Activated CD4-positive, alpha-beta T cell treated with anti-CD3 and anti-CD28 coated beads, Interleukin-10, Interleukin-2, amounts not matched to agents 100 ng/mL and 50 ng/mL, durations not matched to agents 16 hours and 8 hours (primary cell): ENCODE measurements around the gene DNAJC2.

ENCODE experiments used
- DNase-seq: peaks from one replicate; pipeline ENCODE4 v3.0.0-alpha.2; 2020

DNAJC2 gene

DNA sequence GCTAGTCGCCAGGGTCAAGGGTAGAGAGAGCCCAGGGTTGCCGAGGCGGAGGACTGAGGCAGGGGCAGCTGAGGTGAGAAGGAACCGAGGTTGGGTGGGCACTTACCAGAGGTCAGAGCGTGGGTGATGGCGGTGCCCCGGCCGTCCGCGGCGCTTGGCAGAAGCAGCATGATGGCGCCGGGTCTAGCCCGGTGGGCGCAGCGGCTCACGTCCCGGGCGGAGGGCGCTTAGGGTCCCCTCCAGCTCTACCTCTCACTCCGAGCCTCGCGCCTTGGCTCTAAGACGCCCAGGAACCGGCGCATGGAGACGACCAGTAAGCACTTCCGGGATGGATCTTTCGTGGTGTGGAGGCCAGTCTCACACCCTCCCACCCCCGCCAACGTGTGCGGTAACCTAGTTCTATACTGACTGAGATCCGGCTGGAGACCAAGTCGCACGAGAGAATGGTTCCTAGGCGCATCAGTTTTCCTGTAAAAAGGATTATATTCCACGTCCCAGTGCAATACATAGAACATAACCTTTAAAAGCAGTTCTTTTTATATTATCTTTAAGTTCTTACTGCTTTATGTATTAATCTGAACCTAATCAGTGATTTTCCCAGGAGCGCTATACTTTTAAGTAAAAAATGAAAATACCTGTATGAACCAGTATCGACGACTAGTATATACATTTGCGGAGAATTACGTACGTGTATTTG lies at the start of gene DNAJC2:
Gene DNAJC2 (minus strand): TSS at position 315 of the 697 bp plus-strand sequence. CDS start 145 bp downstream, at position 170.
- peak; percentile 91 for DNase-seq

- DNase-seq, result no peak
Observed at GRCh38 chr7:103391976-103392375, 47.4 kb upstream of the DNAJC2 start.

DNA sequence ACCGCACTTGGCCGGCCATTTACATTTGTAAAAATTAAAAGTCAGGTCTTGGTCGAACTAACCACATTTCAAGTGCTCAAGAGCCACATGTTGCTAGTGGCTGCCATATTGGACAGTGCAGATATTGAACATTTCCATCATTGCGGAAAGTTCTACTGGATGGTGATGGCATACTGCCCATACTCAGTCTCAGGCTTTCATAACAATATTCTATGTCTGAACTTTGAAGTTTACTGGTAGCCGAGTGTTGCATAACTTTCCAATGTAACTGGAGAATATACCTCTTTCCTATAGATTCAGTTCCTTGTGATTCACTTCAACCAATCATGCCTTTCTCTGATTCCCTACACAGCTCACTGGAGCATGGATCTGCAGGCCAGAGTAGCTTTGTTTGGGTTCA lies 46.6 kb upstream of the DNAJC2 start:
- no peak for DNase-seq

- no peak for DNase-seq
Observed at GRCh38 chr7:103389263-103389662, 44.7 kb upstream of the DNAJC2 start.

GRCh38 chr7:103388469-103389140 lies 44.0 kb upstream of the DNAJC2 start:
- no peak for DNase-seq

DNA sequence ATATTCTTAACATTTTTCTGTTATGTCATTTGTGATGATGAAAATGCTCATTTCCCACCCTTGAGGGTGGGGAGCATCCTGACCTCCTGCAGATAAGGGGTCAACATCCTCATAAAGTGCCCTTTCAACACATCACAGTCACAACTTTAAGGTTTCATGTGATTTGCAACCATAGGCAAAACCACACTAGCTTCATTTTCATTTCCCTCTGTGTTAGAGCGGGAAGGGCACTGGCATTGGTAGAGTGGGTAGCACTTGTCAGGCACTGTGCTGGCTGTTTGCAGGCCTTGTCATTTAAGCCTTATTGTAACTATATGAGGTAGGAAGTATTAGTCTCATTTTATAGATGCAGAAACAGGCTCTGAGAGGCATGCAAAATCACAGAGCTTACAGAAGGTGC lies 42.7 kb upstream of the DNAJC2 start:
- DNase-seq, result no peak

- DNase-seq, result no peak
Observed at GRCh38 chr7:103382032-103382402, 37.5 kb upstream of the DNAJC2 start.

- DNase-seq, result no peak
Observed at GRCh38 chr7:103381280-103382031, 36.9 kb upstream of the DNAJC2 start.

DNA sequence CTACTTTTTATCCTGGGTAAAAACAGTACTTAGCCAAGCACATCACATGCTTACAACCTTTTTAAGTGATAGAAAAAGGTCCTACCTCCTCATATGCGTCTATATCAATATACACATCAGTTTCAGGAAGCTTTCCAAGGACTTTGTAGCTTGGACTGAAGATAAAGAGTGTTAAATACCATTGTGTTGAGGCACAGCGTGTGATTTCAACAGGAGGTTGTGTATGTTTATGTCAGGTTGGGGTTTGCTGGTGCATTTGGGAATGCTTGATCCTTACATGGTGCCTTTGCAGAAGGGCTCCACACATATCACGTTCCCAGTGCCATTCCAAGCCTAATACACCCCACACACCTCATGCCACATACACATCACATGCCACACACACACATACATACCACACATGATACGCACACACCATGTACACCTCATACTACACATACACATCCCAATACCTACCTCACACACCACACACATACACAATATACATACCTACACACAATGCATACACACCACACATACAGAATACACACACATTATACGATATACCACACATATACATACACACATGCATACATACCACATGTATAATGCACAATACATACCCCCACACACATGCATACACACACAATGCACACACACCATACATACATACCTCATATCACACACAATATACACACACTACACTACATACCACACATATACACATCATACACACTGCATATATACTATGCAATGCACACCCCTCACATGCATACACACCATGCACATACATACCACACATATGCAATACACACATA lies 36.0 kb upstream of the DNAJC2 start:
- DNase-seq, result no peak

GRCh38 chr7:103379270-103379975 lies 34.9 kb upstream of the DNAJC2 start:
- DNase-seq, result no peak

- no peak for DNase-seq
Observed at GRCh38 chr7:103373866-103374643, 29.5 kb upstream of the DNAJC2 start.

DNA sequence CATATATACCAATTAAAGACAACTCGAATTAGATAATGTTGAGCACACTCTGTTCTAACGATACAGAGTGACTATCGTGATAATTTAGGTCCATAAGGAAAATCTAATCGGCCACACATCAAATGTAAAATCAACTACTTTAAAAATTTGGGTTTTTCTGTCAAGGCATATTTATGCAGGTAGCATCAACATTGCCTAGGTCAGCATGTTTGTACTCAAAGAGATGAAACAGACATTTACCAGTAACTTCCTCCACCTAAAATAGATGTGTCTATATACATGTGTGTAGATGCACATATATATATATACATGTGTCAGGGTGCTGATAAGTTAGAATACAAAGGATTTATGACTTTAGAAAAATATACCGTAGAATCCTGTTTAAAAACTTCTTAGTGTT lies 24.9 kb upstream of the DNAJC2 start:
- no peak for DNase-seq

GRCh38 chr7:103349805-103350204 lies 5.2 kb upstream of the DNAJC2 start:
- peak; percentile 21 for DNase-seq

- no peak for DNase-seq
Observed at GRCh38 chr7:103348959-103349358, 4.4 kb upstream of the DNAJC2 start.

GRCh38 chr7:103348452-103348851 lies 3.9 kb upstream of the DNAJC2 start:
- DNase-seq, result peak; percentile 30

- peak; percentile 92 for DNase-seq
Observed at GRCh38 chr7:103347507-103348267, 3.1 kb upstream of the DNAJC2 start, which contains the start of gene PSMC2. Gene PSMC2 (plus strand): TSS chr7:103347643. CDS start chr7:103347712, 69 bp downstream.

GRCh38 chr7:103346396-103346795 lies 1.8 kb upstream of the DNAJC2 start:
- DNase-seq, result no peak

DNA sequence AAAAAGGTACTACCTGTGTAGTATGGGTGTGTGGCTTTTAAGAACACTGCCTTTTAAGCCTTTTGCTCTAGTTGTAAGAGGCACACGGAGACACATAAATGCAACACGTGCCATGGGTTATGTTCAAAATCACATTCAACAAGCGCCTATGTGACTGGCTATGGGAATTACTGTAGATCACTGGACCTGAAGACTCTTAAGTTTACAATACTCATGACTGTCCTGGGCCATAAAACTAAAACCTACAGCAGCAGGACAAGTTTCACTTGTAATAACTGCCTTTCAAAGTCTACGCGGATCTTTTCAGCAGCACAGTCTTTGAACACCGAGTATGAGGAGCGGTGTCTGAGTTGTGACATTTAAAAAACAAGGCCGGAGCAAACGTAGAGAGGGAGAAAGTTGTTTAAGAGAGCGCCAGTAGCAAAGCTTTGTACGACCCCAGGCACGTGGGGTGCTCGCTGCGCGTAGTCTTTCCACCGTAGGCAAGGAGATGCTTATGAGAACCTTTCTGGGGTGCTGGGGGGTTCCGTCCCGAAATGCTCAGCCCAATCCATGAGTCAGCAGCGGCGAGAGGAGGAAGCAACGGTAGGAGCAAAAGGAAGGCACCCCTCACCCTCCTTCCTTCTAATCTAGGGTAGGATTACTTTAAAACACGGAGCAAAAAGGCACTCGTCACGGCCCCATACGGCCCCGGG lies 662 bp downstream of the DNAJC2 start:
- peak; percentile 43 for DNase-seq

DNA sequence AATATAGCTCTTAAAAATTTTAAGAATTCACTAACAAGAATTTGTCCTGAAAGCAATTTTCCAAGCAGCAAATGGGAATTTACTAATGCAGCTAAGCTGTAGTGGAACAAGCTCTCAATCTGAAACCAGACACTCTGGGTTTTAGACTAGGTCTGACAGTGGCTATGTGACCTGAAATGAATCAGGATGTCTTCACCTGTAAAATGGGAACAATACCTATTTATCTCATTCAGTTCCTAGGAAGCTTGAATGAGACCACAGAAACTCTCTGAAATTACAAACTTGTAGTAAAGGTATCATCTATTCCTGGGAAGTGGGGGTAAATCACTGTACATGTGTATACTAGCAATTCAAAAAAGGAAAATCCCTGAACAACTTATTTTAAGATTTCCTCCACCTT lies 1.2 kb downstream of the DNAJC2 start:
- peak; percentile 42 for DNase-seq

DNA sequence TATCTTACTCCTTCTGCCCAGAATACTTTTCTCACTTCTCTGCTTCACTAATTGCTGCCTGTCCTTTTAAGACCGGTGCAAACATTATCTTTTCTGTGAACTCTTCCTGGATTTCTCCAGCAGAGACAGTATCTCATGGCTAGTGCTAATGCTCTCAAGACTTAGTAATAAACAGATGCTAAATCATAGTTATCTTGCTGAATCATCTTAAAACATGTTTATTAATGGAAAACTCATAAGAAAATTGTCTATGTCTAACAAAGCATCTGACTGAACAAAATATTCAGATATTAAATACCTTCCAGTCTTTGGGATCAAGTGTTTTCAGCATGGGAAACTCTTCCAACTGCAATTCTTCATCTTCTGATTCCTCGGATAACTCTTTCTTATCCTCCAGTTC lies 3.1 kb downstream of the DNAJC2 start:
- DNase-seq, result no peak
